DND-41 (cell line): ENCODE measurements around the gene CHCHD3.

Source experiments
- ATAC-seq: fragments of 200-7000 bp; cut with Tn5 transposase; 3 replicates; pipeline ENCODE4 v1.9.1; 2021; ENCODE audit warnings: low read depth; ENCODE audit not compliant: insufficient read depth
- DNase-seq: peaks from one replicate; pipeline ENCODE4 v3.0.0-alpha.2; 2020
- H2AFZ ChIP-seq: 2 replicates; pipeline ENCODE4 v1.6.0; 2012; ENCODE audit warnings: low read depth, low read length
- H3K27ac ChIP-seq: 2 replicates; pipeline ENCODE4 v1.5.1; 2012; ENCODE audit warnings: low read length, inconsistent platforms
- H3K27me3 ChIP-seq: fragments of 200-600 bp; sonication (generic); 2 replicates; pipeline ENCODE4 v1.6.0; 2012; ENCODE audit warnings: low read length, mild to moderate bottlenecking, inconsistent platforms; ENCODE audit not compliant: insufficient read depth, poor library complexity
- H3K36me3 ChIP-seq: 2 replicates; pipeline ENCODE4 v1.5.1; 2012; ENCODE audit warnings: low read length, inconsistent platforms; ENCODE audit not compliant: insufficient read depth
- H3K4me1 ChIP-seq: 2 replicates; pipeline ENCODE4 v1.5.1; 2012; ENCODE audit warnings: mild to moderate bottlenecking, low read length; ENCODE audit not compliant: insufficient read depth
- H3K4me2 ChIP-seq: 2 replicates; pipeline ENCODE4 v1.6.0; 2012; ENCODE audit warnings: mild to moderate bottlenecking, moderate library complexity, low read length, inconsistent platforms; ENCODE audit not compliant: insufficient read depth
- H3K4me3 ChIP-seq, 2 experiments: fragments of 200-600 bp in 1 of 2; shearing (Covaris generic) in 1 of 2; 2 replicates each; pipeline ENCODE4 v1.5.1; 2012 to 2016; ENCODE audit warnings: inconsistent platforms in 2 of 2, low read length in 2 of 2, mild to moderate bottlenecking in 2 of 2, low read depth in 1 of 2, moderate library complexity in 1 of 2
- H3K79me2 ChIP-seq: 2 replicates; pipeline ENCODE4 v1.6.0; 2012; ENCODE audit warnings: low read length, inconsistent platforms; ENCODE audit not compliant: insufficient read depth
- H3K9ac ChIP-seq: 2 replicates; pipeline ENCODE4 v1.6.0; 2012; ENCODE audit warnings: low read depth, mild to moderate bottlenecking, inconsistent platforms, low read length, moderate library complexity
- H3K9me3 ChIP-seq: 2 replicates; pipeline ENCODE4 v1.5.1; 2012; ENCODE audit warnings: low read length, moderate library complexity, mild to moderate bottlenecking, inconsistent platforms; ENCODE audit not compliant: insufficient read depth, severe bottlenecking
- H4K20me1 ChIP-seq: 2 replicates; pipeline ENCODE4 v1.6.0; 2012; ENCODE audit warnings: low read length; ENCODE audit not compliant: insufficient read depth
- CTCF ChIP-seq: IDR thresholded peaks from 2 replicates; pipeline ENCODE4 v1.5.1; 2012; ENCODE audit warnings: borderline replicate concordance, low read length, moderate library complexity, mild to moderate bottlenecking; ENCODE audit not compliant: poor library complexity, severe bottlenecking; ENCODE audit errors: extremely low read depth
- EZH2 ChIP-seq: IDR thresholded peaks from 3 replicates; pipeline ENCODE4 v1.6.1; 2012; ENCODE audit warnings: borderline replicate concordance, low read depth, mild to moderate bottlenecking, moderate library complexity, low read length, inconsistent platforms; ENCODE audit not compliant: severe bottlenecking

Gene CHCHD3

GRCh38 chr7:132791036-132791435, 290.9 kb downstream of the CHCHD3 start:
- Histone ChIP-seq H3K79me2 (no peaks in the 10 kb centered on the region), H3K36me3 (peaks cover 39% of the 10 kb centered on the region), H3K9ac (no peak overlapping the region), H2AFZ (no peak overlapping the region), H3K9me3 (no peaks in the 10 kb centered on the region), H3K4me1 (no peaks in the 10 kb centered on the region), H3K27me3 (no peaks in the 10 kb centered on the region), H4K20me1 (no peaks in the 10 kb centered on the region), H3K27ac (no peak overlapping the region), H3K4me3 (no peak overlapping the region), H3K4me2 (no peak overlapping the region)
- ATAC-seq (no peak), DNase-seq (no peak)
- TF ChIP-seq EZH2 (no peak), CTCF (no peak)

- TF ChIP-seq EZH2 (no peak), CTCF (no peak)
- Histone ChIP-seq H3K9me3 (no peaks in the 10 kb centered on the region), H2AFZ (no peak overlapping the region), H3K4me1 (no peaks in the 10 kb centered on the region), H3K9ac (no peak overlapping the region), H3K27ac (no peak overlapping the region), H3K4me3 (no peak overlapping the region), H3K79me2 (no peaks in the 10 kb centered on the region), H3K27me3 (no peaks in the 10 kb centered on the region), H3K36me3 (peaks cover 41% of the 10 kb centered on the region), H4K20me1 (no peaks in the 10 kb centered on the region), H3K4me2 (no peak overlapping the region)
- ATAC-seq (no peak), DNase-seq (no peak)
Measured at GRCh38 chr7:132790104-132790503, 291.8 kb downstream of the CHCHD3 start.

GRCh38 chr7:132789281-132789680, 292.6 kb downstream of the CHCHD3 start:
- no peak overlapping the region for H2AFZ ChIP-seq
- peaks cover 41% of the 10 kb centered on the region for H3K36me3 ChIP-seq
- ATAC-seq (no peak), DNase-seq (no peak)
- H3K27ac ChIP-seq, result no peak overlapping the region
- no peak overlapping the region for H3K4me3 ChIP-seq
- no peaks in the 10 kb centered on the region for H3K79me2 ChIP-seq
- no peak overlapping the region for H3K4me2 ChIP-seq
- no peaks in the 10 kb centered on the region for H4K20me1 ChIP-seq
- H3K9me3 ChIP-seq, result no peaks in the 10 kb centered on the region
- TF ChIP-seq CTCF (no peak), EZH2 (no peak)
- no peak overlapping the region for H3K9ac ChIP-seq
- no peaks in the 10 kb centered on the region for H3K4me1 ChIP-seq
- no peaks in the 10 kb centered on the region for H3K27me3 ChIP-seq

- DNase-seq, result no peak
- ATAC-seq, result no peak
- H4K20me1 ChIP-seq, result no peaks in the 10 kb centered on the region
- H2AFZ ChIP-seq, result no peak overlapping the region
- H3K9ac ChIP-seq, result no peak overlapping the region
- no peak overlapping the region for H3K27ac ChIP-seq
- no peaks in the 10 kb centered on the region for H3K27me3 ChIP-seq
- H3K79me2 ChIP-seq, result no peaks in the 10 kb centered on the region
- TF ChIP-seq CTCF (no peak), EZH2 (no peak)
- H3K9me3 ChIP-seq, result no peaks in the 10 kb centered on the region
- no peak overlapping the region for H3K4me3 ChIP-seq
- no peaks in the 10 kb centered on the region for H3K4me1 ChIP-seq
- H3K4me2 ChIP-seq, result no peak overlapping the region
- peaks cover 25% of the 10 kb centered on the region; the same call in 1 of the 2 replicates for H3K36me3 ChIP-seq
Measured at GRCh38 chr7:132785870-132786269, 296.0 kb downstream of the CHCHD3 start.
